Common myeloid progenitor, CD34-positive (primary cell): ENCODE data around the gene SUPT5H.

Source experiments
- CTCF ChIA-PET: fragments of 350-600 bp; sonication (Branson Sonifier 250); formaldehyde crosslinking; loops from one replicate; lab custom pipeline; 2021; ENCODE audit warnings: antibody characterized with exemption; lab: Charles Lee
- POLR2A ChIA-PET: fragments of 350-600 bp; sonication (Branson Sonifier 250); formaldehyde crosslinking; loops from one replicate; lab custom pipeline; 2021; ENCODE audit warnings: antibody characterized with exemption; lab: Charles Lee
- DNase-seq, 3 donors: peaks; one replicate each; pipeline versions ENCODE4 v3.0.0 to v3.0.0-alpha.2; 2013
- H3K27ac ChIP-seq, 2 experiments: 1 replicate in 1 of 2; 2 replicates in 1 of 2; pipeline ENCODE4 v1.7.0; 2013; ENCODE audit warnings: inconsistent platforms in 2 of 2, low read length in 2 of 2, mild to moderate bottlenecking in 2 of 2, low read depth in 1 of 2, moderate library complexity in 1 of 2; ENCODE audit not compliant: severe bottlenecking in 2 of 2, insufficient read depth in 1 of 2, poor library complexity in 1 of 2
- H3K27me3 ChIP-seq, 5 experiments: replicated peaks in 2 of 5; 1 replicate in 3 of 5; 2 replicates in 2 of 5; pipeline versions ENCODE4 v1.6.1 to v1.7.0; 2013; ENCODE audit warnings: low read length in 4 of 5, mild to moderate bottlenecking in 2 of 5, moderate library complexity in 2 of 5, inconsistent platforms in 1 of 5; ENCODE audit not compliant: insufficient read depth in 5 of 5, control insufficient read depth in 4 of 5
- H3K36me3 ChIP-seq, 4 experiments: 1 replicate in 2 of 4; 2 replicates in 2 of 4; pipeline versions ENCODE4 v1.6.1 to v1.7.0; 2013; ENCODE audit warnings: low read length in 3 of 4, control low read depth in 1 of 4, mild to moderate bottlenecking in 1 of 4; ENCODE audit not compliant: control insufficient read depth in 4 of 4, insufficient read depth in 4 of 4
- H3K4me1 ChIP-seq, 4 experiments: 1 replicate in 3 of 4; 2 replicates in 1 of 4; pipeline versions ENCODE4 v1.6.1 to v1.7.1; 2013; ENCODE audit warnings: low read length in 3 of 4, mild to moderate bottlenecking in 3 of 4, control low read depth in 1 of 4, inconsistent platforms in 1 of 4, moderate library complexity in 1 of 4; ENCODE audit not compliant: control insufficient read depth in 4 of 4, insufficient read depth in 4 of 4; ENCODE audit errors: control extremely low read depth in 1 of 4
- H3K4me3 ChIP-seq, 7 experiments: 1 replicate in 4 of 7; 2 replicates in 3 of 7; pipeline versions ENCODE4 v1.5.1 to v1.7.0; 2013; ENCODE audit warnings: mild to moderate bottlenecking in 7 of 7, low read length in 6 of 7, moderate library complexity in 6 of 7, inconsistent platforms in 2 of 7, low read depth in 2 of 7, control low read depth in 1 of 7; ENCODE audit not compliant: insufficient read depth in 4 of 7, control insufficient read depth in 1 of 7; ENCODE audit errors: extremely low read depth in 1 of 7
- H3K9me3 ChIP-seq, 5 experiments: 1 replicate in 4 of 5; 2 replicates in 1 of 5; pipeline versions ENCODE4 v1.6.1 to v1.7.1; 2013; ENCODE audit warnings: low read length in 4 of 5, mild to moderate bottlenecking in 2 of 5, inconsistent platforms in 1 of 5, low read depth in 1 of 5, moderate library complexity in 1 of 5; ENCODE audit not compliant: control insufficient read depth in 4 of 5, insufficient read depth in 2 of 5; ENCODE audit errors: control extremely low read depth in 1 of 5
- WGBS: methylation state at CpG from one replicate; pipeline ENCODE4 v1.1.5; 2013; ENCODE audit not compliant: insufficient coverage; 5-methylcytosine and 5-hydroxymethylcytosine counted together

The SUPT5H gene

DNA sequence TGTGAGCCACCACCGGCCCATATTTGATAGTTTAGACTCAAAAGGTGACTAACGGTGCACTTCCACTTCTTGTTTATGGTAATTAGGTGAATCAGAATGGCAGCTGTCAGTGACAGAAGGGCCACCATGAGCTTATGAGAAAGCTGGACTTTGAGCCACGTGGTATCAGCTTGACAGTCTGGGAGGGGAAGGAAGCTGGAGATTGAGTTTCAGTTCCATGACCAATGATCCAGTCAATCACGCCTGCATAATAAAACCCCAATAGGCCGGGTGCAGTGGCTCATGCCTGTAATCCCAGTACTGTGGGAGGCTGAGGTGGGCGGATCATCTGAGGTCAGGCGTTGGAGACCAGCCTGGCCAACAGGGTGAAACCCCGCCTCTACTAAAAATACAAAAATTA, 79.1 kb downstream of the SUPT5H start:
- ChIA-PET POLR2A (no interaction called here), CTCF (interaction anchor here (1.2 to 1.3 kb wide), 2 partner anchors 9 to 89 kb away, joined by 3 to 4 read pairs; partner anchors contain the start of gene RPS16)
- DNase-seq, result no peak
- H3K27ac ChIP-seq, result no peak overlapping the region
- 100% methylated on average over 7 of the region's 8 CpGs for WGBS
- no peaks in the 10 kb centered on the region for H3K4me1 ChIP-seq
- no peaks in the 10 kb centered on the region for H3K36me3 ChIP-seq
- H3K27me3 ChIP-seq, result no peaks in the 10 kb centered on the region
- H3K4me3 ChIP-seq, result no peak overlapping the region
- H3K9me3 ChIP-seq, result no peaks in the 10 kb centered on the region

DNA sequence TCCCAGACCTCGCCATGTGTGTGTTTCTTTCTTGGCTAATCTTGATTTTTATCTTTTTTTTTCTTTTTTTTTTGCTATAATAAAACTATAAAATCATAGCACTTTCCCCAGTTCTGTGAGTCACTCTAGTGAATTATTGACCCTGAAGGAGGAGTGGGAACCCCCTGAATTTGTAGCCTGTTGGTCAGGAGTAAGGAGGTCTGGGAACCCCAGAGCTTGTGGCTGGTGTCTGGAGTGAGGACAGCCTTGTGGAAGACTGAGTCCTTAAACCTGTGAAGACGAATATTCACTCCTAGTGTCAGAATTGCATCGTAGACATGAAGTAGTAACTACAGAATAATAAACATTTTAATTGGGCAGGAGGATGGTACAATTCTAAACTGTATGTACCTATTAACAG, 79.8 kb downstream of the SUPT5H start:
- no CpG with 5 or more reads among the region's 3 CpGs for WGBS
- Histone ChIP-seq H3K27me3 (no peaks in the 10 kb centered on the region), H3K9me3 (no peaks in the 10 kb centered on the region), H3K27ac (no peak overlapping the region), H3K4me3 (no peak overlapping the region), H3K36me3 (no peaks in the 10 kb centered on the region), H3K4me1 (no peaks in the 10 kb centered on the region)
- no peak for DNase-seq
- CTCF ChIA-PET, result interaction anchor here (1.2 to 1.3 kb wide), 2 partner anchors 9 to 90 kb away, joined by 3 to 4 read pairs; partner anchors contain the start of gene RPS16
- POLR2A ChIA-PET, result no interaction called here
